Measurements from ENCODE around the gene RHBDL2. TPM values are rescaled to one million over a fixed set of nuclear protein-coding genes. Genes with fewer than 3 reads are reported as not detected.

The RHBDL2 gene
- total RNA-seq, 4 donors from 2014 or later, result 0.30 to 1.2 (median 0.94) TPM; not detected in 1

GRCh38 chr1:38941093-38941492 lies 537 bp downstream of the RHBDL2 start:
- Histone ChIP-seq H3K27ac (no peak overlapping the region), H3K27me3 (no peaks in the 10 kb centered on the region), H3K4me3 (peak overlapping the region in 1 of 2 donors; percentile 45), H3K4me1 (peaks cover 0 to 13% (median 0%) of the 10 kb centered on the region in 3 donors), H3K9me3 (no peaks in the 10 kb centered on the region), H3K36me3 (no peaks in the 10 kb centered on the region)
- ATAC-seq, result no peak
- whole genome bisulfite sequencing, 2 donors (ENCODE audit: low coverage in 1 of 2), result 21 to 36% methylated on average over 2 to 4 of the region's 4 CpGs
- no peak for TF ChIP-seq CTCF (IDR thresholded peaks at IDR 0.05)
- no peak for TF ChIP-seq EP300 (IDR thresholded peaks at IDR 0.05)
- no peak for TF ChIP-seq POLR2A (IDR thresholded peaks at IDR 0.05)
- no peak for TF ChIP-seq POLR2AphosphoS5 (IDR thresholded peaks at IDR 0.05)

- 85 to 91% methylated on average over 5 to 9 of the region's 9 CpGs for WGBS, 2 donors (ENCODE audit: low coverage in 1 of 2)
- no peak for TF ChIP-seq CTCF (IDR thresholded peaks at IDR 0.05)
- TF ChIP-seq POLR2AphosphoS5 (IDR thresholded peaks at IDR 0.05), result no peak
- TF ChIP-seq POLR2A (IDR thresholded peaks at IDR 0.05), result no peak
- TF ChIP-seq EP300 (IDR thresholded peaks at IDR 0.05), result no peak
- Histone ChIP-seq H3K27ac (no peak overlapping the region), H3K27me3 (no peaks in the 10 kb centered on the region), H3K9me3 (no peaks in the 10 kb centered on the region), H3K36me3 (no peaks in the 10 kb centered on the region), H3K4me3 (no peak overlapping the region), H3K4me1 (peaks cover 0 to 13% (median 0%) of the 10 kb centered on the region in 3 donors)
- ATAC-seq, result no peak
Observed at GRCh38 chr1:38940339-38941047, 1.1 kb downstream of the RHBDL2 start.

GRCh38 chr1:38938722-38939260 lies 2.8 kb downstream of the RHBDL2 start:
- no peaks in the 10 kb centered on the region for H3K27me3 ChIP-seq
- peaks cover 0 to 13% (median 0%) of the 10 kb centered on the region in 3 donors for H3K4me1 ChIP-seq
- no peak for ATAC-seq
- 66 to 68% methylated on average over 4 of the region's 4 CpGs for WGBS, 2 donors (ENCODE audit: low coverage in 1 of 2)
- no peak overlapping the region for H3K27ac ChIP-seq
- H3K4me3 ChIP-seq, result no peak overlapping the region
- TF ChIP-seq POLR2A (IDR thresholded peaks at IDR 0.05) (no peak), EP300 (IDR thresholded peaks at IDR 0.05) (no peak), CTCF (IDR thresholded peaks at IDR 0.05) (no peak), POLR2AphosphoS5 (IDR thresholded peaks at IDR 0.05) (no peak)
- H3K9me3 ChIP-seq, result no peaks in the 10 kb centered on the region
- H3K36me3 ChIP-seq, result no peaks in the 10 kb centered on the region

- 93 to 98% methylated on average over 2 to 7 of the region's 7 CpGs for WGBS, 2 donors (ENCODE audit: low coverage in 1 of 2)
- no peak overlapping the region for H3K27ac ChIP-seq
- no peaks in the 10 kb centered on the region for H3K4me1 ChIP-seq
- TF ChIP-seq CTCF (IDR thresholded peaks at IDR 0.05), result no peak
- TF ChIP-seq POLR2AphosphoS5 (IDR thresholded peaks at IDR 0.05), result no peak
- TF ChIP-seq EP300 (IDR thresholded peaks at IDR 0.05), result no peak
- TF ChIP-seq POLR2A (IDR thresholded peaks at IDR 0.05), result no peak
- no peaks in the 10 kb centered on the region for H3K27me3 ChIP-seq
- ATAC-seq, result no peak
- H3K4me3 ChIP-seq, result no peak overlapping the region
- H3K9me3 ChIP-seq, result no peaks in the 10 kb centered on the region
- H3K36me3 ChIP-seq, result no peaks in the 10 kb centered on the region
Observed at GRCh38 chr1:38932571-38932970, 9.1 kb downstream of the RHBDL2 start.

- no peaks in the 10 kb centered on the region for H3K4me1 ChIP-seq
- ATAC-seq, result no peak
- no peak overlapping the region for H3K27ac ChIP-seq
- no CpG with 5 or more reads among the region's 6 CpGs for WGBS, 2 donors (ENCODE audit: low coverage in 1 of 2)
- no peak for TF ChIP-seq CTCF (IDR thresholded peaks at IDR 0.05)
- TF ChIP-seq POLR2A (IDR thresholded peaks at IDR 0.05), result no peak
- TF ChIP-seq EP300 (IDR thresholded peaks at IDR 0.05), result no peak
- no peak for TF ChIP-seq POLR2AphosphoS5 (IDR thresholded peaks at IDR 0.05)
- no peaks in the 10 kb centered on the region for H3K36me3 ChIP-seq
- no peaks in the 10 kb centered on the region for H3K9me3 ChIP-seq
- H3K27me3 ChIP-seq, result no peaks in the 10 kb centered on the region
- H3K4me3 ChIP-seq, result no peak overlapping the region
Observed at GRCh38 chr1:38929476-38929875, 12.2 kb downstream of the RHBDL2 start.

Measured in gastroesophageal sphincter (tissue), 4 donors.